GM18520 (cell line): ENCODE data around the gene RGMB.

Experiments
- ATAC-seq: cut with Tn5 transposase; IDR thresholded peaks from one replicate; pipeline ENCODE4 v1.9.1; 2021; ENCODE audit not compliant: unreplicated experiment

RGMB gene

GRCh38 chr5:98768160-98768959 is 5.1 kb upstream of the RGMB start:
- ATAC-seq = peak; percentile 40

GRCh38 chr5:98768960-98769209 is 4.6 kb upstream of the RGMB start:
- no peak for ATAC-seq

- ATAC-seq = no peak
Observed at GRCh38 chr5:98769210-98769958, 4.1 kb upstream of the RGMB start.

- no peak for ATAC-seq
Observed at GRCh38 chr5:98769959-98770208, 3.6 kb upstream of the RGMB start.

- no peak for ATAC-seq
Observed at GRCh38 chr5:98770209-98770910, 3.1 kb upstream of the RGMB start.

GRCh38 chr5:98770911-98771322 is 2.5 kb upstream of the RGMB start:
- ATAC-seq = no peak

GRCh38 chr5:98771382-98772109 is 1.9 kb upstream of the RGMB start:
- peak; percentile 22 for ATAC-seq

- ATAC-seq = no peak
Observed at GRCh38 chr5:98772415-98773213, 849 bp upstream of the RGMB start.

GRCh38 chr5:98773214-98773463 is 324 bp upstream of the RGMB start:
- ATAC-seq = no peak

- peak; percentile 17 for ATAC-seq
Observed at GRCh38 chr5:98774192-98775033, 950 bp downstream of the RGMB start.

- no peak for ATAC-seq
Observed at GRCh38 chr5:98775246-98776065, 2.0 kb downstream of the RGMB start.

- no peak for ATAC-seq
Observed at GRCh38 chr5:98776066-98776705, 2.7 kb downstream of the RGMB start.

- no peak for ATAC-seq
Observed at GRCh38 chr5:98777295-98777694, 3.8 kb downstream of the RGMB start.

- ATAC-seq = no peak
Observed at GRCh38 chr5:98779264-98779877, 5.9 kb downstream of the RGMB start.

- no peak for ATAC-seq
Observed at GRCh38 chr5:98780390-98780789, 6.9 kb downstream of the RGMB start.

GRCh38 chr5:98781520-98781919 is 8.1 kb downstream of the RGMB start:
- ATAC-seq = no peak

- no peak for ATAC-seq
Observed at GRCh38 chr5:98781964-98782363, 8.5 kb downstream of the RGMB start.

- no peak for ATAC-seq
Observed at GRCh38 chr5:98783051-98783649, 9.7 kb downstream of the RGMB start.
